Esophagus muscularis mucosa (tissue), 4 donors: ENCODE results near the gene CDCA7L. TPM values are rescaled to one million over a fixed set of nuclear protein-coding genes. Genes with fewer than 3 reads are reported as not detected.
"Not testable (repeated sequence)": the region's sequence is repeated elsewhere in the genome, so short reads cannot be mapped to it uniquely, and the experiment has no call there.

Experiments
- DNase-seq: peaks from one replicate; pipeline ENCODE4 v3.0.0-alpha.2; 2017; ENCODE audit errors: extremely low spot score
- H3K27ac ChIP-seq, 4 donors: fragments of 200-600 bp; sonication (generic); replicated peaks in 1 of 4; 1 replicate in 3 of 4; 2 replicates in 1 of 4; pipeline ENCODE4 v1.5.1; 2016 to 2019; ENCODE audit warnings: mild to moderate bottlenecking in 1 of 4
- H3K27me3 ChIP-seq, 4 donors: fragments of 200-600 bp; sonication (generic); one replicate each; pipeline versions ENCODE4 v1.5.1 to v1.6.0; 2016 to 2019
- H3K36me3 ChIP-seq, 4 donors: fragments of 200-600 bp; sonication (generic); one replicate each; pipeline ENCODE4 v1.5.1; 2016 to 2019
- H3K4me1 ChIP-seq, 4 donors: fragments of 200-600 bp; sonication (generic); one replicate each; pipeline ENCODE4 v1.5.1; 2016 to 2019
- H3K4me3 ChIP-seq, 4 donors: fragments of 200-600 bp; sonication (generic); 1 replicate in 2 of 4; 2 replicates in 2 of 4; pipeline ENCODE4 v1.5.1; 2016 to 2019; ENCODE audit warnings: mild to moderate bottlenecking in 4 of 4, moderate library complexity in 1 of 4
- H3K9me3 ChIP-seq, 4 donors: fragments of 200-600 bp; sonication (generic); 1 replicate in 3 of 4; 2 replicates in 1 of 4; pipeline ENCODE4 v1.5.1; 2016 to 2019
- CTCF ChIP-seq, 3 experiments: fragments of 200-600 bp in 2 of 3; fragments of 450-650 bp in 1 of 3; sonication (generic) in 2 of 3; IDR thresholded peaks; one replicate each; pipeline ENCODE4 v1.5.1; 2017 to 2019; ENCODE audit warnings: antibody characterized with exemption in 3 of 3, mild to moderate bottlenecking in 2 of 3, moderate library complexity in 1 of 3
- EP300 ChIP-seq: sonication (generic); formaldehyde crosslinking; IDR thresholded peaks from one replicate; pipeline ENCODE4 v1.6.1; 2017; ENCODE audit warnings: antibody characterized with exemption
- POLR2A ChIP-seq: fragments of 450-650 bp; IDR thresholded peaks from one replicate; pipeline ENCODE4 v1.6.1; 2017; ENCODE audit warnings: antibody characterized with exemption, moderate library complexity, mild to moderate bottlenecking, low read depth
- POLR2AphosphoS5 ChIP-seq, 2 donors: sonication (generic); formaldehyde crosslinking; IDR thresholded peaks; one replicate each; pipeline ENCODE4 v1.6.1; 2017; ENCODE audit warnings: antibody characterized with exemption in 2 of 2
- WGBS: methylation state at CpG from one replicate; pipeline ENCODE4 v1.1.5; 2018; 5-methylcytosine and 5-hydroxymethylcytosine counted together
- intact Hi-C: fragments of 100-400 bp; cut with DNase I; formaldehyde crosslinking; loops from one replicate; pipeline ENCODE4 v1.15.1; 2023
- total RNA-seq, 4 donors: library from RNA; depleted of rRNA; stranded (reverse); fragments of >200 nt; gene quantifications; one replicate each; pipeline versions ENCODE4 v1.1.0 to v1.2.1, GENCODE V29; 2016

The CDCA7L gene
- total RNA-seq, 4 donors from 2014 or later: 19.5 to 61.6 (median 25.2) TPM

GRCh38 chr7:21887353-21887752 is 58.3 kb downstream of the CDCA7L start:
- TF ChIP-seq CTCF (IDR thresholded peaks at IDR 0.05): no peak
- TF ChIP-seq POLR2A: no peak
- TF ChIP-seq POLR2AphosphoS5 (IDR thresholded peaks at IDR 0.05): no peak
- no peak for TF ChIP-seq EP300
- WGBS: 90% methylated on average over 2 of the region's 2 CpGs
- H3K9me3 ChIP-seq: no peaks in the 10 kb centered on the region
- no peaks in the 10 kb centered on the region for H3K36me3 ChIP-seq
- no peaks in the 10 kb centered on the region for H3K27me3 ChIP-seq
- no peak overlapping the region for H3K4me3 ChIP-seq
- no peak for DNase-seq
- no peak overlapping the region for H3K27ac ChIP-seq
- intact Hi-C loops: no loop called here
- H3K4me1 ChIP-seq: no peaks in the 10 kb centered on the region

- H3K9me3 ChIP-seq: no peaks in the 10 kb centered on the region
- H3K27me3 ChIP-seq: no peaks in the 10 kb centered on the region
- no peaks in the 10 kb centered on the region for H3K36me3 ChIP-seq
- TF ChIP-seq EP300: no peak
- TF ChIP-seq POLR2A: no peak
- TF ChIP-seq CTCF (IDR thresholded peaks at IDR 0.05): no peak
- TF ChIP-seq POLR2AphosphoS5 (IDR thresholded peaks at IDR 0.05): no peak
- intact Hi-C loops: no loop called here
- no peak overlapping the region for H3K4me3 ChIP-seq
- no peaks in the 10 kb centered on the region for H3K4me1 ChIP-seq
- H3K27ac ChIP-seq: no peak overlapping the region
- no peak for DNase-seq
- WGBS: 47% methylated on average over 4 of the region's 4 CpGs
Observed at GRCh38 chr7:21886396-21886795, 59.3 kb downstream of the CDCA7L start.

- DNase-seq: no peak
- Histone ChIP-seq H3K36me3 (no peaks in the 10 kb centered on the region), H3K9me3 (no peaks in the 10 kb centered on the region), H3K27me3 (no peaks in the 10 kb centered on the region), H3K27ac (no peak overlapping the region), H3K4me1 (no peaks in the 10 kb centered on the region), H3K4me3 (no peak overlapping the region)
- intact Hi-C loops: no loop called here
- no peak for TF ChIP-seq POLR2A
- WGBS: 91% methylated on average over 7 of the region's 7 CpGs
Observed at GRCh38 chr7:21884496-21884895, 61.2 kb downstream of the CDCA7L start.

- DNase-seq, H3K4me3 ChIP-seq, H3K36me3 ChIP-seq, H3K4me1 ChIP-seq, H3K27ac ChIP-seq, H3K27me3 ChIP-seq, intact Hi-C loops, H3K9me3 ChIP-seq: not testable (repeated sequence)
- 100% methylated on average over 2 of the region's 2 CpGs for WGBS
Observed at GRCh38 chr7:21883501-21883900, 62.2 kb downstream of the CDCA7L start.

- WGBS: 89% methylated on average over 3 of the region's 3 CpGs
- TF ChIP-seq POLR2A (no peak), EP300 (no peak), CTCF (IDR thresholded peaks at IDR 0.05) (no peak), POLR2AphosphoS5 (IDR thresholded peaks at IDR 0.05) (no peak)
- H3K36me3 ChIP-seq: no peaks in the 10 kb centered on the region
- H3K4me1 ChIP-seq: no peaks in the 10 kb centered on the region
- H3K4me3 ChIP-seq: no peak overlapping the region
- DNase-seq: no peak
- H3K27ac ChIP-seq: no peak overlapping the region
- intact Hi-C loops: no loop called here
- no peaks in the 10 kb centered on the region for H3K27me3 ChIP-seq
- H3K9me3 ChIP-seq: no peaks in the 10 kb centered on the region
Observed at GRCh38 chr7:21883069-21883468, 62.6 kb downstream of the CDCA7L start.

- Histone ChIP-seq H3K27me3 (no peaks in the 10 kb centered on the region), H3K4me1 (no peaks in the 10 kb centered on the region), H3K9me3 (no peaks in the 10 kb centered on the region), H3K27ac (no peak overlapping the region), H3K4me3 (no peak overlapping the region), H3K36me3 (peaks cover 0 to 7% (median 0%) of the 10 kb centered on the region in 4 donors)
- no peak for DNase-seq
- intact Hi-C loops: no loop called here
- no peak for TF ChIP-seq EP300
- TF ChIP-seq POLR2A: no peak
- no peak for TF ChIP-seq POLR2AphosphoS5 (IDR thresholded peaks at IDR 0.05)
- no peak for TF ChIP-seq CTCF (IDR thresholded peaks at IDR 0.05)
- WGBS: 83% methylated on average over 5 of the region's 5 CpGs
Observed at GRCh38 chr7:21869785-21870402, 75.8 kb downstream of the CDCA7L start.
